ENCODE data around the gene MEN1. TPM values are rescaled to one million over a fixed set of nuclear protein-coding genes. Genes with fewer than 3 reads are reported as not detected.

The MEN1 gene
- total and polyA plus RNA-seq, 2 of the 13 experiments (the other 11 are each of a cell fraction or from before 2014, with no cell fraction given): 20.5 to 27.3 TPM

DNA sequence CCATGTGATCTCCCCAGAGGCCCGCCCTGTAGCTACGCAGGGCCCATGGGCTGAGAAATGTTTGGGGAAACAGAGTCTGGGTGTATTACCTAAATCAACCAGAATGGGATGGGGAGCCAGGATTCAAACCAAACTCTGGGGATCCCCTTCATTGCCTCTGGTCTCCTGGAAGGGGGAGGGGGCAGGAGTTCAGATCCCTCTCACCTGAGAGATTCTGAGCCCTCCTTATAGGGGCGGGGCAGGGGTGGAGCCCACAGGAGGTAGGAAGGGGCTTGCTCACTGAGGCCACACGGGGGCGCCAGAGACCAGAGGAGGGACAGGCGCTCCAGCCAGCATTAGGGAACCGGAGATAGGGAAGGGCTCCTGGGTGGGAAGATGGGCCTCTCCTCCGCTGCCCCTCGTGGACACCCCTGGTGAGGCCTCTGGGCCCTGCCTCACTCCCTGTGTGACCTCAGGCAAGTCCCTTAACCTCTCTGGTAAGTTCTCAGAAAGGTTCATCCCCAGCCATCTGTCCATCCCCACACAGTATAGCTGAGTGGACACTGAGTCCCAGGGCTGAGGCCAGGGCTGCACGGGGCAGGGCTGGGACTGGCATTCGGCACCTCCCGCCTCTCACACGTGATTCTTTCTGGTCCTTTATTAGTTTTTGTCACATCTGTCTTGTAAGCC, 36.8 kb upstream of the MEN1 start (continued):
- TF ChIP-seq CERS6 (CRISPR knock-in tag; IDR thresholded peaks at IDR 0.05) (no peak), ZNF713 (CRISPR knock-in tag; IDR thresholded peaks at IDR 0.05) (peak; percentile 85; the same call in 1 of the 2 replicates), FIP1L1 (IDR thresholded peaks at IDR 0.05; ENCODE audit: borderline replicate concordance, insufficient read depth, low read depth, low read length) (no peak), AHR (CRISPR knock-in tag; IDR thresholded peaks at IDR 0.05) (peak; percentile 44; the same call in 1 of the 2 replicates), FOXK2 (IDR thresholded peaks at IDR 0.05) (no peak), ZNF775 (CRISPR knock-in tag; IDR thresholded peaks at IDR 0.05; ENCODE audit: borderline replicate concordance) (no peak), SP4 (CRISPR knock-in tag; IDR thresholded peaks at IDR 0.05) (peak; percentile 80), ZNF441 (CRISPR knock-in tag; IDR thresholded peaks at IDR 0.05; ENCODE audit: borderline replicate concordance) (no peak; the same call in 1 of the 2 replicates), KMT2B (CRISPR knock-in tag; IDR thresholded peaks at IDR 0.05) (peak; percentile 48; the same call in 1 of the 2 replicates), GTF3A (CRISPR knock-in tag; conservative IDR thresholded peaks at IDR 0.05) (no peak), PLRG1 (conservative IDR thresholded peaks at IDR 0.05) (no peak), ZNF574 (CRISPR knock-in tag; IDR thresholded peaks at IDR 0.05) (peak; percentile 45; the same call in 1 of the 2 replicates), ZBTB49 (CRISPR knock-in tag; IDR thresholded peaks at IDR 0.05; ENCODE audit: borderline replicate concordance) (no peak), KDM1A (CRISPR knock-in tag; IDR thresholded peaks at IDR 0.05) (peak; percentile 37; the same call in 1 of the 2 replicates), SMARCC2 (IDR thresholded peaks at IDR 0.05) (no peak), ZNF761 (CRISPR knock-in tag; conservative IDR thresholded peaks at IDR 0.05) (no peak), ZNF609 (CRISPR knock-in tag; IDR thresholded peaks at IDR 0.05; ENCODE audit: borderline replicate concordance) (no peak), TEAD3 (CRISPR knock-in tag; optimal IDR thresholded peaks at IDR 0.05; ENCODE audit: borderline replicate concordance) (peak; percentile 28)

Data from HepG2 (cell line).